ENCODE data around the gene EEFSEC. TPM values are rescaled to one million over a fixed set of nuclear protein-coding genes. Genes with fewer than 3 reads are reported as not detected.

Gene EEFSEC
- total RNA-seq, 1 experiment from 2014 or later = 15.4 TPM

GRCh38 chr3:128421439-128421836, 268.2 kb downstream of the EEFSEC start:
- Histone ChIP-seq H3K27ac (ENCODE audit: low read length) (peak overlapping the region; percentile 74), H3K36me3 (ENCODE audit: control insufficient read depth, insufficient read depth, low read length) (no peaks in the 10 kb centered on the region), H3K27me3 (ENCODE audit: control insufficient read depth, insufficient read depth, low read length) (no peaks in the 10 kb centered on the region), H3K4me3 (ENCODE audit: low read depth in 2 of 2, low read length in 2 of 2) (no peak overlapping the region), H3K4me1 (ENCODE audit: control insufficient read depth, insufficient read depth, low read length) (peaks cover 55% of the 10 kb centered on the region), H3K9me3 (ENCODE audit: control insufficient read depth, insufficient read depth, low read depth, low read length) (no peaks in the 10 kb centered on the region)
- in situ Hi-C loops (cut with HindIII; ENCODE audit: low pct_unique_long_range_greater_than_20kb, low sequenced_read_pairs) = no loop called here
- CTCF ChIA-PET = interaction anchor here (1.1 kb wide), 1 partner anchor 13 kb away, joined by 4 read pairs; no protein-coding TSS in a partner anchor
- intact Hi-C loops (cut with micrococcal nuclease; ENCODE audit: unreplicated experiment) = no loop called here
- DNase-seq (ENCODE audit: low read depth, low spot score) (no peak), ATAC-seq (no peak; the same call in 1 of the 2 replicates)
- TF ChIP-seq POLR2AphosphoS5 (IDR thresholded peaks at IDR 0.05; ENCODE audit: low read depth, low read length) (no peak), CTCF (IDR thresholded peaks at IDR 0.05) (no peak), TCF7L2 (IDR thresholded peaks at IDR 0.05; ENCODE audit: low read depth, low read length) (no peak), SIN3A (IDR thresholded peaks at IDR 0.05; ENCODE audit: borderline replicate concordance, insufficient read depth, low read depth, low read length) (no peak), REST (IDR thresholded peaks at IDR 0.05; ENCODE audit: insufficient read depth in 1 of 2, low read depth in 2 of 2, low read length in 1 of 2) (no peak)
- POLR2A ChIA-PET = no interaction called here
- BruUV-seq (replicated peaks) = no TSS peak

- Histone ChIP-seq H3K4me3 (ENCODE audit: low read depth in 2 of 2, low read length in 2 of 2) (no peak overlapping the region), H3K27ac (ENCODE audit: low read length) (peak overlapping the region; percentile 74), H3K36me3 (ENCODE audit: control insufficient read depth, insufficient read depth, low read length) (no peaks in the 10 kb centered on the region), H3K27me3 (ENCODE audit: control insufficient read depth, insufficient read depth, low read length) (no peaks in the 10 kb centered on the region), H3K4me1 (ENCODE audit: control insufficient read depth, insufficient read depth, low read length) (peaks cover 54% of the 10 kb centered on the region), H3K9me3 (ENCODE audit: control insufficient read depth, insufficient read depth, low read depth, low read length) (no peaks in the 10 kb centered on the region)
- POLR2A ChIA-PET = no interaction called here
- in situ Hi-C loops (cut with HindIII; ENCODE audit: low pct_unique_long_range_greater_than_20kb, low sequenced_read_pairs) (no loop called here), intact Hi-C loops (cut with micrococcal nuclease; ENCODE audit: unreplicated experiment) (no loop called here)
- ATAC-seq (no peak), DNase-seq (ENCODE audit: low read depth, low spot score) (no peak)
- CTCF ChIA-PET = no interaction called here
- no TSS peak for BruUV-seq (replicated peaks)
- TF ChIP-seq CTCF (IDR thresholded peaks at IDR 0.05) (no peak), REST (IDR thresholded peaks at IDR 0.05; ENCODE audit: insufficient read depth in 1 of 2, low read depth in 2 of 2, low read length in 1 of 2) (no peak), POLR2AphosphoS5 (IDR thresholded peaks at IDR 0.05; ENCODE audit: low read depth, low read length) (no peak), TCF7L2 (IDR thresholded peaks at IDR 0.05; ENCODE audit: low read depth, low read length) (no peak), SIN3A (IDR thresholded peaks at IDR 0.05; ENCODE audit: borderline replicate concordance, insufficient read depth, low read depth, low read length) (no peak)
Measured at GRCh38 chr3:128421966-128422365, 268.7 kb downstream of the EEFSEC start.

Measured in Panc1 (cell line).